Astrocyte (in vitro differentiated cells and primary cell): ENCODE data around the gene GPHN. TPM values are rescaled to one million over a fixed set of nuclear protein-coding genes. Genes with fewer than 3 reads are reported as not detected.

ENCODE experiments used
- DNase-seq: peaks from one replicate; pipeline ENCODE4 v3.0.0-alpha.2; 2010; ENCODE audit warnings: low read depth
- FAIRE-seq: peaks from 2 replicates; lab custom pipeline; 2011; peaks lifted over from hg19 to GRCh38; lab: Jason Lieb, UNC
- H2AFZ ChIP-seq: 2 replicates; pipeline ENCODE4 v1.6.0; 2012; ENCODE audit warnings: low read depth, low read length, inconsistent platforms
- H3K27ac ChIP-seq: 2 replicates; pipeline ENCODE4 v1.5.1; 2011; ENCODE audit warnings: low read depth, low read length, inconsistent platforms
- H3K27me3 ChIP-seq: 2 replicates; pipeline ENCODE4 v1.6.0; 2011; ENCODE audit warnings: low read length, inconsistent platforms; ENCODE audit not compliant: insufficient read depth
- H3K36me3 ChIP-seq: 2 replicates; pipeline ENCODE4 v1.5.1; 2011; ENCODE audit warnings: low read length, inconsistent platforms; ENCODE audit not compliant: insufficient read depth
- H3K4me1 ChIP-seq: 2 replicates; pipeline ENCODE4 v1.5.1; 2011; ENCODE audit warnings: low read length, inconsistent platforms; ENCODE audit not compliant: insufficient read depth
- H3K4me2 ChIP-seq: 2 replicates; pipeline ENCODE4 v1.6.0; 2012; ENCODE audit warnings: low read length, inconsistent platforms
- H3K4me3 ChIP-seq: 2 replicates; pipeline ENCODE4 v1.5.1; 2011; ENCODE audit warnings: low read depth, mild to moderate bottlenecking, low read length, inconsistent platforms; ENCODE audit not compliant: insufficient read depth
- H3K79me2 ChIP-seq: 2 replicates; pipeline ENCODE4 v1.6.0; 2012; ENCODE audit warnings: mild to moderate bottlenecking, low read length, inconsistent platforms; ENCODE audit not compliant: insufficient read depth
- H3K9ac ChIP-seq: 2 replicates; pipeline ENCODE4 v1.6.0; 2012; ENCODE audit warnings: mild to moderate bottlenecking, low read length, inconsistent platforms
- H3K9me3 ChIP-seq: 2 replicates; pipeline ENCODE4 v1.5.1; 2012; ENCODE audit warnings: low read depth, mild to moderate bottlenecking, low read length, inconsistent platforms; ENCODE audit not compliant: insufficient read depth
- H4K20me1 ChIP-seq: 2 replicates; pipeline ENCODE4 v1.6.0; 2012; ENCODE audit warnings: low read length, inconsistent platforms; ENCODE audit not compliant: insufficient read depth
- H3K27ac Mint-ChIP-seq: one replicate; pipeline ENCODE4 v1.8.0; 2021; ENCODE audit warnings: mild to moderate bottlenecking, mixed read lengths; ENCODE audit not compliant: unreplicated experiment
- H3K27me3 Mint-ChIP-seq: one replicate; pipeline ENCODE4 v1.8.0; 2021; ENCODE audit warnings: low read depth, mixed read lengths; ENCODE audit not compliant: unreplicated experiment
- H3K36me3 Mint-ChIP-seq: one replicate; pipeline ENCODE4 v1.8.0; 2021; ENCODE audit warnings: low read depth, mixed read lengths; ENCODE audit not compliant: unreplicated experiment
- H3K4me1 Mint-ChIP-seq: one replicate; pipeline ENCODE4 v1.8.0; 2021; ENCODE audit warnings: low read depth, mixed read lengths; ENCODE audit not compliant: unreplicated experiment
- H3K4me3 Mint-ChIP-seq: one replicate; pipeline ENCODE4 v1.8.0; 2021; ENCODE audit warnings: mild to moderate bottlenecking, moderate library complexity, mixed read lengths; ENCODE audit not compliant: unreplicated experiment
- H3K9me3 Mint-ChIP-seq: one replicate; pipeline ENCODE4 v1.8.0; 2021; ENCODE audit warnings: mild to moderate bottlenecking, mixed read lengths; ENCODE audit not compliant: unreplicated experiment
- EZH2 ChIP-seq: IDR thresholded peaks from 2 replicates; pipeline ENCODE4 v1.6.1; 2012; ENCODE audit warnings: mild to moderate bottlenecking, low read length, inconsistent platforms; ENCODE audit not compliant: insufficient read depth
- total RNA-seq: library from RNA; stranded (reverse); gene quantifications from 2 replicates; pipeline ENCODE4 v1.2.1, GENCODE V29; 2021
- TF ChIP-seq, protein P1 (sequence below): IDR thresholded peaks from 2 replicates; pipeline ENCODE4 v1.5.1; 2011; ENCODE audit warnings: low read depth, mild to moderate bottlenecking, inconsistent platforms, low read length, moderate library complexity; ENCODE audit not compliant: insufficient read depth

Gene GPHN
- total RNA-seq, 1 donor from 2014 or later: 6.9 TPM

DNA sequence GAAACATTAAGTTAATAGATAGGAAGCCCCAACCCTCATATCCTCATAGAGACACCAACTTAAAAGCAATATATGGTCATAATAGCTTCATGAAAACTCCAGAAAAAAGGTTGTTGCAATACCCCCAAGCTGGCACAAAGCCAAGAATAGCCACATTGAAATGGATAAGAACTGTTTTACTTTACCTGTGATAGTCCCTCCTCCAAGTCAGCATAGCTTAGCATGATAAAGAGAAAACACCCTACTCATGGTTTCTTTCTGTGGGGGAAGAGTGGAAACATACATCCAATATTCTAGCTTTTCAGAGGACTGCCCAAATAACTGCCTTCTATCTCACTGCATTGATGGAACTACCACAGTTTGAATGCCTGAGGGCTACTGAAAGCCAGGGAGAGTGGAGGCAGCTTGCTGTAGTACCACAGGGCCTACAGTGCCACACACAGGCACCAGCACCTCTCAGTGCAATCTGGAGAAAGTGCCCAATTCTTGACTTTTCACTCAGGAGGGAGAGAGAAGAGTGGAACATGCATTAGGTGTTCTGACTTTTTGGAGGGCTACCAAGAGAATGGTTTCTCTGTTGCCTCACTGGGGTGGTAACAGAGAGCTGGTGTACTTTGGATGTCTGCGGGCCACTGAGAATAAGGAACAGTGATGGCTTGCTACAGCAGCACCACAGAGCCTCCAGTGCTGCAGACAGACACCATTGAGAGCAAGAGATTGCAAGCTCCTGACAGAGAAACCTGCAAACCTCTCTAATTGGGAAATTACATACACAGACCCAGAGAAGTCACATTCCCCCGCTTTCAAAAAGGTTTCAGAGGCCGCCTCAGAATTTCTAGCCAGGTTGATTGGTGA, 524.2 kb downstream of the GPHN start:
- Histone ChIP-seq H3K79me2 (no peaks in the 10 kb centered on the region), H3K27me3 (no peaks in the 10 kb centered on the region), H4K20me1 (no peaks in the 10 kb centered on the region), H3K27ac (no peak overlapping the region), H3K4me1 (no peaks in the 10 kb centered on the region), H2AFZ (no peak overlapping the region), H3K36me3 (no peaks in the 10 kb centered on the region), H3K9ac (no peak overlapping the region), H3K4me3 (no peak overlapping the region), H3K9me3 (no peaks in the 10 kb centered on the region), H3K4me2 (no peak overlapping the region)
- Mint-ChIP-seq H3K27me3 (no peaks in the 10 kb centered on the region), H3K27ac (no peak overlapping the region), H3K4me1 (no peaks in the 10 kb centered on the region), H3K4me3 (no peak overlapping the region), H3K36me3 (peaks cover 2% of the 10 kb centered on the region), H3K9me3 (peaks cover 6% of the 10 kb centered on the region)
- no peak for TF ChIP-seq EZH2
- TF ChIP-seq, protein P1, sequence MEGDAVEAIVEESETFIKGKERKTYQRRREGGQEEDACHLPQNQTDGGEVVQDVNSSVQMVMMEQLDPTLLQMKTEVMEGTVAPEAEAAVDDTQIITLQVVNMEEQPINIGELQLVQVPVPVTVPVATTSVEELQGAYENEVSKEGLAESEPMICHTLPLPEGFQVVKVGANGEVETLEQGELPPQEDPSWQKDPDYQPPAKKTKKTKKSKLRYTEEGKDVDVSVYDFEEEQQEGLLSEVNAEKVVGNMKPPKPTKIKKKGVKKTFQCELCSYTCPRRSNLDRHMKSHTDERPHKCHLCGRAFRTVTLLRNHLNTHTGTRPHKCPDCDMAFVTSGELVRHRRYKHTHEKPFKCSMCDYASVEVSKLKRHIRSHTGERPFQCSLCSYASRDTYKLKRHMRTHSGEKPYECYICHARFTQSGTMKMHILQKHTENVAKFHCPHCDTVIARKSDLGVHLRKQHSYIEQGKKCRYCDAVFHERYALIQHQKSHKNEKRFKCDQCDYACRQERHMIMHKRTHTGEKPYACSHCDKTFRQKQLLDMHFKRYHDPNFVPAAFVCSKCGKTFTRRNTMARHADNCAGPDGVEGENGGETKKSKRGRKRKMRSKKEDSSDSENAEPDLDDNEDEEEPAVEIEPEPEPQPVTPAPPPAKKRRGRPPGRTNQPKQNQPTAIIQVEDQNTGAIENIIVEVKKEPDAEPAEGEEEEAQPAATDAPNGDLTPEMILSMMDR: no peak
- FAIRE-seq (no peak), DNase-seq (no peak)

DNA sequence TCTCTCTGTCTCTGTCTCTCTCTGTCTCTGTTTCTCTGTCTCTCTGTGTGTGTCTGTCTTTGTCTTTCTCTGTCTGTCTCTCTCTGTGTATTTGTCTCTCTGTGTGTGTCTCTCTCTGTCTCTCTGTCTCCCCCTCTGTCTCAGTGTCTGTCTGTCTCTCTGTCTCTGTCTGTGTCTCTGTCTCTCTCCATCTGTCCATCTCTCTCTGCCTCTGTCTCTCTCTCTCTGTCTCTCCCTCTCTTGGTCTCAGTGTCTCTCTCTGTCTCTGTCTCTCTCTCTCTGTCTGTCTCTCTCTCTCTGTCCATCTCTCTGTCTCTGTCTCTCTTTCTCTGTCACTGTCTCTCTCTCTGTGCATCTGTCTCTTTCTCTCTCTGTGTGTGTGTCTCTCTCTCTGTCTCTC, 537.5 kb downstream of the GPHN start:
- no peak overlapping the region for H3K4me3 Mint-ChIP-seq
- FAIRE-seq: no peak
- H3K4me3 ChIP-seq: no peak overlapping the region
- no peaks in the 10 kb centered on the region for H3K4me1 Mint-ChIP-seq
- H3K27me3 ChIP-seq: no peaks in the 10 kb centered on the region
- H3K36me3 Mint-ChIP-seq: peaks cover under 1% of the 10 kb centered on the region
- no peaks in the 10 kb centered on the region for H3K9me3 ChIP-seq
- H3K9ac ChIP-seq: no peak overlapping the region
- no peak overlapping the region for H2AFZ ChIP-seq
- no peaks in the 10 kb centered on the region for H3K9me3 Mint-ChIP-seq
- no peak overlapping the region for H3K4me2 ChIP-seq
- no peaks in the 10 kb centered on the region for H4K20me1 ChIP-seq
- H3K27me3 Mint-ChIP-seq: no peaks in the 10 kb centered on the region
- H3K36me3 ChIP-seq: no peaks in the 10 kb centered on the region
- H3K27ac ChIP-seq: no peak overlapping the region
- no peaks in the 10 kb centered on the region for H3K79me2 ChIP-seq
- TF ChIP-seq, protein P1: no peak
- TF ChIP-seq EZH2: no peak
- no peak for DNase-seq
- H3K4me1 ChIP-seq: no peaks in the 10 kb centered on the region
- no peak overlapping the region for H3K27ac Mint-ChIP-seq

DNA sequence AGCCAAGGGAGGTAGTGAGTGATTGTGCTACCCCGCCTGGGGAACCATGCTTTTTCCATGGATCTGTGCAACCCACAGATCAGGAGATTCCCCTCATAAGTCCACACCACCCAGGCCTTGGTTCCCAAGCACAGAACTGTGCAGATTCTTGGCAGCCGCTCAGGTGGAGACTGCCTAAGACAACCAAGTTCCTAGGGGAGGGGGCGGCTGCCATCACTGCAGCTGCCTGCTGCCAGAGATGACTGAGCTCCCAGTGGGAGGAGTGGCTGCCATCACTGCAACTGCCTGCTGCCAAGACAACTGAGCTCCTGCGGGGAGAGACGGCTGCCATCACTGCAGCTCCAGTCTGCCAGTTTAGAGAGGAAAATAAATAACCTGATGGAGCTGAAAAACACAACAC, 542.9 kb downstream of the GPHN start:
- peaks cover 4% of the 10 kb centered on the region for H3K9me3 ChIP-seq
- no peaks in the 10 kb centered on the region for H3K36me3 ChIP-seq
- Mint-ChIP-seq H3K9me3 (peaks cover 13% of the 10 kb centered on the region), H3K4me1 (no peaks in the 10 kb centered on the region), H3K36me3 (peaks cover 12% of the 10 kb centered on the region), H3K4me3 (no peak overlapping the region), H3K27me3 (no peaks in the 10 kb centered on the region), H3K27ac (no peak overlapping the region)
- H3K4me2 ChIP-seq: no peak overlapping the region
- no peaks in the 10 kb centered on the region for H3K79me2 ChIP-seq
- H3K27ac ChIP-seq: no peak overlapping the region
- H2AFZ ChIP-seq: no peak overlapping the region
- no peak for TF ChIP-seq EZH2
- TF ChIP-seq, protein P1: no peak
- FAIRE-seq: no peak
- H4K20me1 ChIP-seq: no peaks in the 10 kb centered on the region
- H3K27me3 ChIP-seq: no peaks in the 10 kb centered on the region
- no peak for DNase-seq
- H3K4me3 ChIP-seq: no peak overlapping the region
- no peaks in the 10 kb centered on the region for H3K4me1 ChIP-seq
- no peak overlapping the region for H3K9ac ChIP-seq
